Activated naive CD4-positive, alpha-beta T cell treated with anti-CD3 and anti-CD28 coated beads for 36 hours (primary cell): ENCODE measurements around the gene URB1. TPM values are rescaled to one million over a fixed set of nuclear protein-coding genes. Genes with fewer than 3 reads are reported as not detected.

Experiments used
- CTCF ChIA-PET: fragments of 350-600 bp; sonication (Branson Sonifier 250); formaldehyde crosslinking; loops from one replicate; lab custom pipeline; 2021; ENCODE audit warnings: antibody characterized with exemption; lab: Charles Lee
- DNase-seq: peaks from one replicate; pipeline ENCODE4 v3.0.0-alpha.2; 2020
- H3K27ac Mint-ChIP-seq: one replicate; pipeline ENCODE4 v1.8.0; 2021; ENCODE audit warnings: mild to moderate bottlenecking, mixed read lengths
- H3K27me3 Mint-ChIP-seq: one replicate; pipeline ENCODE4 v1.8.0; 2021; ENCODE audit warnings: low read depth, mixed read lengths
- H3K36me3 Mint-ChIP-seq: one replicate; pipeline ENCODE4 v1.8.0; 2021; ENCODE audit warnings: low read depth, mixed read lengths
- H3K4me1 Mint-ChIP-seq: one replicate; pipeline ENCODE4 v1.8.0; 2021; ENCODE audit warnings: low read depth, mixed read lengths
- H3K4me3 Mint-ChIP-seq: one replicate; pipeline ENCODE4 v1.8.0; 2021; ENCODE audit warnings: mild to moderate bottlenecking, moderate library complexity, mixed read lengths
- H3K9me3 Mint-ChIP-seq: one replicate; pipeline ENCODE4 v1.8.0; 2021; ENCODE audit warnings: mixed read lengths
- intact Hi-C: fragments of 100-400 bp; cut with micrococcal nuclease; formaldehyde crosslinking; loops from one replicate; pipeline ENCODE4 v1.15.1; 2023
- total RNA-seq, 2 experiments: library from RNA; stranded (reverse); gene quantifications; one replicate each; pipeline ENCODE4 v1.2.3, GENCODE V29; 2021

The URB1 gene
- total RNA-seq, 2 experiments from 2014 or later, result 20.8 to 21.4 TPM

DNA sequence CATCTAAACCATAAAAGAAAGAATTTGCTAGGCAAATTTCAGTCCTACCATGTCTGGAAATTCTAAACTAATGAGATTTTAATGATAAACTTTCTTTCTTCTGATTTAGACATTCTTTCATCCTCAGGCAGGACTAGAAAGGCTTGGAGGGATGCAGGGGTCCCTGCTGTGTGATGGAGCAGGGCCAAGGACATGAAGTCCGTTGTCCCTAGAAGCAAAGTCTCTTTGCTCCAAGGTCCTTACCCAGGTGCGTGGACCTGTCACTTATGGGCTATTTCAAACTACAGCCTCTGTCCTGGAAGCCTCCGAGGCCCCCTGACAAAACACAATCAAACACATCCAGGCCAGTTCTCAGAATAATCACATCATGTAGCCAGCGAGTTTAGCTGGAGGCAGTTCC is 26.6 kb downstream of the URB1 start:
- DNase-seq, result no peak
- Mint-ChIP-seq H3K27ac (no peak overlapping the region), H3K36me3 (peaks cover 44% of the 10 kb centered on the region), H3K4me3 (no peak overlapping the region), H3K9me3 (no peaks in the 10 kb centered on the region), H3K4me1 (peaks cover 2% of the 10 kb centered on the region), H3K27me3 (no peaks in the 10 kb centered on the region)
- intact Hi-C loops, result no loop called here
- CTCF ChIA-PET, result no interaction called here

DNA sequence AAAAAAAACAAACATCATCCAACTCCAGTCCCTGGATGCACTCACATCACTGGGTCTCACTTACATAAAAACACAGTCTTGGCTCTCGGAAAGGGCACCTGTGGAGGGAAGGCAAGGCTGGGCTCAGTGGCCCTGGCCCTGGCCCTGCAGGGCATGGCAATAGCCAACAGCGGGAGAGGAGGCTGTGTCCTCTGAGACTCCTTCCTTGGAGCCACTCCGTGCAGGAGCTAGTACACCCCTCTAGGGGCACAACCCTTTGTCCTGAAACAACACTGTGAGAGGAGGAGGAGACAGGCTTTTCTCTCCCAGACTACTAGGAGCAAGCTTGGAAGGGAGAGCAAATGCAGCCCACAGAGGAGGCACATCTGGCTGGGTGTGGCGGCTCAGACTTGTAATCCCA is 28.0 kb downstream of the URB1 start:
- Mint-ChIP-seq H3K36me3 (peaks cover 50% of the 10 kb centered on the region), H3K27ac (no peak overlapping the region), H3K4me1 (no peaks in the 10 kb centered on the region), H3K27me3 (no peaks in the 10 kb centered on the region), H3K4me3 (no peak overlapping the region), H3K9me3 (no peaks in the 10 kb centered on the region)
- no peak for DNase-seq
- CTCF ChIA-PET, result no interaction called here
- intact Hi-C loops, result no loop called here

DNA sequence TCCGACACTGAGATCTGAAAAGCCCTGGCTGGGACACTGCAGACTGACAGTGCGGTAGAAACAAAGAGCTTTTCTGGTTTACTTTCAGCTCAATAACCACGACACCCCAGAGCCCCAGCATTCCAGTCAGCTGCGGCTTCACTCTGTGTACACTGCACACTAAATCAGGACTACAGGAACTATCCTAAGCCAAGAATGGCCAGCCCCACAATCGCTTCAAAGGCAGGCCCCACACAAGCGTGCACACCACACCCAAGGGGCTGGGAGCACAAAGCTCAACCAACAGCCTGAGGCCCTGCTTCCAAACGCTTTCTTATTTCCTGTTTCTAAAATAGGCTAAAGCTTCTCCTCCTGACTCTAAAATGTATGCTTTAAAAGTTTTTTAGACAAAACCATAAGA is 28.4 kb downstream of the URB1 start:
- intact Hi-C loops, result no loop called here
- DNase-seq, result no peak
- Mint-ChIP-seq H3K27ac (no peak overlapping the region), H3K27me3 (no peaks in the 10 kb centered on the region), H3K4me3 (no peak overlapping the region), H3K36me3 (peaks cover 50% of the 10 kb centered on the region), H3K9me3 (no peaks in the 10 kb centered on the region), H3K4me1 (no peaks in the 10 kb centered on the region)
- CTCF ChIA-PET, result no interaction called here

GRCh38 chr21:32360401-32360975 is 32.3 kb downstream of the URB1 start:
- CTCF ChIA-PET, result interaction anchor here (0.9 to 1.6 kb wide), 2 partner anchors 12 to 15 kb away, joined by 3 read pairs; no protein-coding TSS in a partner anchor
- Mint-ChIP-seq H3K27me3 (no peaks in the 10 kb centered on the region), H3K4me3 (no peak overlapping the region), H3K9me3 (no peaks in the 10 kb centered on the region), H3K27ac (no peak overlapping the region), H3K36me3 (peaks cover 58% of the 10 kb centered on the region), H3K4me1 (no peaks in the 10 kb centered on the region)
- intact Hi-C loops, result no loop called here
- DNase-seq, result no peak

GRCh38 chr21:32359719-32360260 is 33.0 kb downstream of the URB1 start:
- CTCF ChIA-PET, result interaction anchor here (1.6 kb wide), 1 partner anchor 12 kb away, joined by 3 read pairs; no protein-coding TSS in a partner anchor
- intact Hi-C loops, result no loop called here
- Mint-ChIP-seq H3K9me3 (no peaks in the 10 kb centered on the region), H3K27ac (no peak overlapping the region), H3K36me3 (peaks cover 58% of the 10 kb centered on the region), H3K4me3 (no peak overlapping the region), H3K4me1 (no peaks in the 10 kb centered on the region), H3K27me3 (no peaks in the 10 kb centered on the region)
- no peak for DNase-seq

- Mint-ChIP-seq H3K36me3 (peaks cover 60% of the 10 kb centered on the region), H3K9me3 (no peaks in the 10 kb centered on the region), H3K27me3 (no peaks in the 10 kb centered on the region), H3K27ac (no peak overlapping the region), H3K4me1 (no peaks in the 10 kb centered on the region), H3K4me3 (no peak overlapping the region)
- DNase-seq, result no peak
- CTCF ChIA-PET, result interaction anchor here (0.7 kb wide), 1 partner anchor 18 kb away, joined by 3 read pairs; no protein-coding TSS in a partner anchor
- intact Hi-C loops, result no loop called here
Measured at GRCh38 chr21:32356874-32357395, 35.9 kb downstream of the URB1 start.

GRCh38 chr21:32353002-32353711 is 39.7 kb downstream of the URB1 start:
- H3K27ac Mint-ChIP-seq, result no peak overlapping the region
- no peaks in the 10 kb centered on the region for H3K4me1 Mint-ChIP-seq
- H3K36me3 Mint-ChIP-seq, result peaks cover 57% of the 10 kb centered on the region
- H3K4me3 Mint-ChIP-seq, result no peak overlapping the region
- H3K27me3 Mint-ChIP-seq, result no peaks in the 10 kb centered on the region
- CTCF ChIA-PET, result no interaction called here
- no peaks in the 10 kb centered on the region for H3K9me3 Mint-ChIP-seq
- intact Hi-C loops, result no loop called here
- no peak for DNase-seq

- CTCF ChIA-PET, result no interaction called here
- intact Hi-C loops, result no loop called here
- Mint-ChIP-seq H3K27me3 (no peaks in the 10 kb centered on the region), H3K27ac (no peak overlapping the region), H3K4me3 (no peak overlapping the region), H3K4me1 (no peaks in the 10 kb centered on the region), H3K36me3 (peaks cover 62% of the 10 kb centered on the region), H3K9me3 (no peaks in the 10 kb centered on the region)
- no peak for DNase-seq
Measured at GRCh38 chr21:32352526-32352925, 40.3 kb downstream of the URB1 start.

GRCh38 chr21:32351428-32351827 is 41.4 kb downstream of the URB1 start:
- Mint-ChIP-seq H3K27ac (no peak overlapping the region), H3K27me3 (no peaks in the 10 kb centered on the region), H3K4me3 (no peak overlapping the region), H3K4me1 (no peaks in the 10 kb centered on the region), H3K9me3 (no peaks in the 10 kb centered on the region), H3K36me3 (peaks cover 66% of the 10 kb centered on the region)
- intact Hi-C loops, result no loop called here
- CTCF ChIA-PET, result no interaction called here
- no peak for DNase-seq

DNA sequence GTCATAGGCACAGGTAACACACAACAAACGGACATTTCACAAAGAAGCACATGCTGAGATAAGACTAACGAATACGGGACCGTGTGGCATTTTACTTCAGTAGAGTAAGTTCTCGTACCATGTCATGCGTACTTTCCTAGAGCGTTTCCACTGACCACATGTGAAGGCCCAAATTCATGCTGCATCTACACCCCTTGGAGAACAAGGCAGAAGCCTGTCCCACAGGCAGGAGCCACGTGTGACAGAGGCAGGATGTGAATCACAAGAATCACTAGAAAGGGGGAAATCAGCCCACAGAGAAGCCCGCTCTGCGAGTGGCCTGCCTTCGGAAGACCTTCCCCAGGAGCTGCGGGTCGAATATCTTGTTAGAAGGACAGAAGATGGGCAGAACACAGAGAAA is 41.8 kb downstream of the URB1 start:
- H3K4me3 Mint-ChIP-seq, result no peak overlapping the region
- H3K36me3 Mint-ChIP-seq, result peaks cover 68% of the 10 kb centered on the region
- CTCF ChIA-PET, result no interaction called here

DNA sequence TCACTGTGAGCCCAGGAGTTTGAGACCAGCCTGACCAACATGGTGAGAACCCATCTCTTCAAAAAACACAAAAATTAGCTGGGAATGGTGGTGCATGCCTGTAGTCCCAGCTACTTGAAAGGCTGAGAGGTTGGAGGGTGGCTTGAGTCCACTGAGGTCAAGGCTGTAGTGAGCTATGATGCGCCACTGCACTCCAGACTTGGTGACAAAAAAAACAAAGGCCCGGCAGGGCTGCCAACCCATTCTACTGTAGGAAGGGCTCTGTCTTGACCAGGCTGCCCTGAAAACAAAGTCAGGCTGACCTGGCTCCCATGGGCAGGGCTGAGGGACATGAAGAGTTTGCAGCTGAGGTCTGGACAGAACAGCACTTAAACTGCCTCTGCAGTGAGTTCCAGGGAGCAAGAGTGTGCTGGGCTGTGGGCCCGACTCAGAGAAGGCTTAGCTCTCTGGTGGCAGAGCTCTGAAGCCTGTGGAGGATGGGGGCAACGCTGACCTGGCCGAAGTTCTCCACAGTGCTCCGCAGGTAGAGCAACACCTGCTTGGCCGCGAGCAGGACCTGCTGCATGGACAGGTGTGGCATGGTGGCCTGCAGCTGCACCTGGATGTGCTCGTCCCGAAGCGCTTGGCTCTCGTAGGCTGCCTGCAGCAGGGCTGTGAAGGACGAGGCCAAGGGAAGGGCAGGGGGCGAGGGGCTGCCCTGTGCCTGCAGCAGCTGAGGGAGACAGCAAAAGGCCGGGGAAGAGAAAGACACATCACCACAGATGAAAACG is 42.4 kb downstream of the URB1 start:
- CTCF ChIA-PET, result no interaction called here

More for the DNA sequence above, 41.8 kb downstream of the URB1 start:
- intact Hi-C loops, result no loop called here
- DNase-seq, result no peak
- Mint-ChIP-seq H3K9me3 (peaks cover 2% of the 10 kb centered on the region), H3K27me3 (no peaks in the 10 kb centered on the region), H3K4me1 (no peaks in the 10 kb centered on the region), H3K27ac (no peak overlapping the region)

DNA sequence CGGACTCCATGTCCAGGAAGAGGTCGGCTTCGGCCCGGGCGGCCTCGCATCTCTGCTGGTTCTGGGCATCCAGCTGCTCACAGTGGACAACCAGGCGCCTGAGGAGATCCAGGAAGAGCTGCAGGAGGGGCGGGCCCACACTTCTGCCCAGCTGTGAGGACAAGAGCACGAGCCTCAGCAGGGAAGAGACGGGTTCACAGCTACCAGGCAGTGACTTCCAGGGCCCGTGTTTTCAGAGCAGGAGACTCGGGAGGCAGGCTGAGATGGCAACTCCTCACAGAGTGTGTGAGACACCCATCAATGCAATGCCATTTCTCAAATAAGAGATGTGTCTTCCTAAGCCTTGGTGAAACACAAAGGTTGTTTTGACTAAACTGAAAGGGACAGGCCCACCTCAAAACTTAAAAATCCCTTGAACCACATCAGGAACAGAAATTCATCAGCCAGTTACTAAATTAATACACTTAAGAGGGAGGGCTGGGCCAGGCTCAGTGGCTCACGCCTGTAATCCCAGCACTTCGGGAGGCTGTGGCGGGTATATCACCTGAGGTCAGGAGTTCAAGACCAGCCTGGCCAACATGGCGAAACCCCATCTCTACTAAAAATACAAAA is 43.4 kb downstream of the URB1 start:
- intact Hi-C loops, result no loop called here
- Mint-ChIP-seq H3K36me3 (peaks cover 73% of the 10 kb centered on the region), H3K27ac (no peak overlapping the region), H3K27me3 (no peaks in the 10 kb centered on the region), H3K9me3 (peaks cover 13% of the 10 kb centered on the region), H3K4me1 (no peaks in the 10 kb centered on the region), H3K4me3 (no peak overlapping the region)
- CTCF ChIA-PET, result no interaction called here
- no peak for DNase-seq

More for the DNA sequence above, 42.4 kb downstream of the URB1 start:
- no peaks in the 10 kb centered on the region for H3K4me1 Mint-ChIP-seq
- intact Hi-C loops, result no loop called here
- H3K27me3 Mint-ChIP-seq, result no peaks in the 10 kb centered on the region
- peaks cover 71% of the 10 kb centered on the region for H3K36me3 Mint-ChIP-seq
- DNase-seq, result no peak
- H3K9me3 Mint-ChIP-seq, result peaks cover 5% of the 10 kb centered on the region
- no peak overlapping the region for H3K4me3 Mint-ChIP-seq
- no peak overlapping the region for H3K27ac Mint-ChIP-seq
